ENCODE measurements around the gene BRAF.
"Not testable (repeated sequence)": the region's sequence is repeated elsewhere in the genome, so short reads cannot be mapped to it uniquely, and the experiment has no call there.

The BRAF gene

GRCh38 chr7:140672382-140673062, 252.2 kb downstream of the BRAF start, which contains the start of gene ADCK2:
Gene ADCK2, plus strand, starts transcription at chr7:140672945. Its CDS starts 386 bp downstream, at chr7:140673331.
- DNase-seq (ENCODE audit: low read depth) = no peak
- peak within 1 kb of the TSS; percentile 58 for H3K4me3 ChIP-seq (replicated peaks; ENCODE audit: low read depth, low read length)
- no peak for TF ChIP-seq CTCF (IDR thresholded peaks at IDR 0.05; ENCODE audit: low read length, missing control alignments)

GRCh38 chr7:140671966-140672365, 252.8 kb downstream of the BRAF start:
- no peak overlapping the region for H3K4me3 ChIP-seq (replicated peaks; ENCODE audit: low read depth, low read length)
- no peak for TF ChIP-seq CTCF (IDR thresholded peaks at IDR 0.05; ENCODE audit: low read length, missing control alignments)
- DNase-seq (ENCODE audit: low read depth) = no peak

- TF ChIP-seq CTCF (IDR thresholded peaks at IDR 0.05; ENCODE audit: low read length, missing control alignments) = no peak
- no peak for DNase-seq (ENCODE audit: low read depth)
- no peak overlapping the region for H3K4me3 ChIP-seq (replicated peaks; ENCODE audit: low read depth, low read length)
Observed at GRCh38 chr7:140670343-140670935, 254.3 kb downstream of the BRAF start.

DNA sequence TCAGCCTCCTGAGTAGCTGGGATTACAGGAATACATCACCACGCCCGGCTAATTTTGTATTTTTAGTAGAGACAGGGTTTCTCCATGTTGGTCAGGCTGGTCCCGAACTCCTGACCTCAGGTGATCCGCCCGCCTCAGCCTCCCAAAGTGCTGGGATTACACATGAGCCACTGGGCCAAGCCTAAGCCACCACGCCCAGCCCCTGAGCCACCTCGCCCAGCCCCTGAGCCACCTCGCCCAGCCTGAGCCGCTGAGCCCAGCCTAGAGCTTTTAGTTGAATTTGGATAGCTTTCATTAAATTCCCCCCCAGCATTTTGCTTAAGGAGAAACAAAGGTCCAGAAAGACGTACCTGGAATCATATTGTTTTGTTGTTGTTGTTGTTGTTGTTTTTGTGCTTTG, 254.9 kb downstream of the BRAF start:
- H3K4me3 ChIP-seq (replicated peaks; ENCODE audit: low read depth, low read length) = not testable (repeated sequence)

DNA sequence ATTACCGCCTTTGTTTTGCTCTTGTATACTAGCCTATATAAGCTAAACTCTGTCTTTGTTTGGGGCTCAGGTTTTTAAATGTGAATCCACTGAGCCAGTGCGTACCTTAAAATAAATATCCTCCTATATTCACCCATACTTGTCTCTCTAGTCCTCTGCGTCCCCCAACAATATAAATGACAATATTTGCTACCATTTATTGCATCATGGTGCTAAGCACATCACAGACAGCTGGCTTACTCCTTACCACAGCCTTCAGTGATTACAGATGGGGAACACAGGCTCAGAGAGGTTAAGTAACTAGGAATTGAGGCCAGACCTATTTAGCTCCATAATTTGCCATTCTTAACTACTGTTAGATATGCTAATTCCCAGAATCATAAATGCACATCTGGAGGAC, 255.4 kb downstream of the BRAF start:
- TF ChIP-seq CTCF (IDR thresholded peaks at IDR 0.05; ENCODE audit: low read length, missing control alignments) = no peak
- H3K4me3 ChIP-seq (replicated peaks; ENCODE audit: low read depth, low read length) = no peak overlapping the region
- DNase-seq (ENCODE audit: low read depth) = no peak

More for the DNA sequence above, 254.9 kb downstream of the BRAF start:
- DNase-seq (ENCODE audit: low read depth) = not testable (repeated sequence)
